SHP77 (cell line): ENCODE measurements around the gene XRRA1.
"Not testable (repeated sequence)": the region's sequence is repeated elsewhere in the genome, so short reads cannot be mapped to it uniquely, and the experiment has no call there.

Experiments used
- DNase-seq, 2 experiments: peaks; one replicate each; lab custom pipeline; 2025; lab: John Stamatoyannopoulos, UW

The XRRA1 gene, protein sequence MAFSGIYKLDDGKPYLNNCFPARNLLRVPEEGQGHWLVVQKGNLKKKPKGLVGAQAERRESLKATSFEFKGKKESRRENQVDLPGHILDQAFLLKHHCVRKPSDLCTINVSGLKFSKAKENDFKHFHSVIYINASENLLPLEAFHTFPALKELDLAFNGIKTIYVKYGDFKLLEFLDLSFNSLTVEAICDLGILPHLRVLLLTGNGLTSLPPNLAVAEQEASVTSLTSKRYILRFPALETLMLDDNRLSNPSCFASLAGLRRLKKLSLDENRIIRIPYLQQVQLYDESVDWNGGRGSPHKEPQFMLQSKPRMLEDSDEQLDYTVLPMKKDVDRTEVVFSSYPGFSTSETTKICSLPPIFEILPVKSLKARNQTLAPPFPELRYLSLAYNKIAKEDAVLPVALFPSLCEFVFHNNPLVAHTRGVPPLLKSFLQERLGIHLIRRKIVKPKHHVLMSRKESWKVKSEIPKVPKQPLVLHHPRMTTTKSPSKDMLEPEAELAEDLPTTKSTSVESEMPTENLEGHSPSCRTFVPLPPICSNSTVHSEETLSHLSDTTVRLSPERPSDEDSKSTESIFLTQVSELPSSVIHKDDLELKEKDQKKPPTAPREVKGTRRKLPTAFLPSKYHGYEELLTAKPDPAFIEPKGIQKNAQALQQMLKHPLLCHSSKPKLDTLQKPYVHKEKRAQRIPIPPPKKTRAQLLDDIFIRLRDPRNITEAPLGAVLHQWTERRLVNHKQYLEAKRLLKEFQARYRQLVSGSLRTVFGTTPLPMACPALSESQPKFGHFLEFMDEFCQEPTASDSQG

DNA sequence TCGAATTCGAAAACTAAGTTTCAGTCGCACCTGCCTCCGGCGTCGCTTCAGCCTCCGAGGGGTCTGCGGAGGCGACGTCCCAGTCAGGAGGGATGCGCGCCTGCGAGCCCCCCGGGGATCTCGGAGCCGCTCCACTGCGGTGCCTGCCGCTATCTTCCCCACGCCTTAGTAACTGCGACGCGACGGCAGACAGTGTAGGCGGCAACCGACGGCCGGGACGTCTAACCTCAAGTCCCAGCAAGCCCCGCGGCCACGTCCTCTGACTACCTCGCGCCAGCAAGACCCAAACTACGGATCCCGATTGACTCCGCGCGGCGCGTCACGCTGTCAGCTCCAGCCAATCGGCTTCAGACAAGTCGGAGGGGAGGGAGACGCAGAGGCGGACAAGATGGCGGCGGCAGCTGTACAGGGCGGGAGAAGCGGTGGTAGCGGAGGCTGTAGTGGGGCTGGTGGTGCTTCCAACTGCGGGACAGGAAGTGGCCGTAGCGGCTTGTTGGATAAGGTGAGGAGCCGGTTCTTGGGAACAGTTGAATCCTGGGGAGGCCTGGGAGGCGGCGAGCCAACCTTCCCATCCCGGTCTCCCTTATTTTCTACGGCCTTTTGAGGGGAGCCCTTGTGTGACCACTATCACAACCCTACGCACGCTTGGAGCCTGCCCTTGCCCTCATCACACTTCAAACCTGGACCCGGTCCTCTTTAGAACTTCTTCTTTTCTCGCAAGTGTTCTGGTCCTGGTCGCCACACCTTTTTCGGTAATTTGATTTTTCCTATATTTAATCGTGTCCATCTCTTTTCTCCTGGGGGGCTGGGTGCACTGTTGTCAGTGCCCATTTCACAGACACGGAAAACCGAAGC lies at the start of gene XRRA1, which contains the start of gene SPCS2:
Gene XRRA1 (minus strand): TSS at position 194 of the 855 bp plus-strand sequence. CDS start 8,213 bp downstream, outside the sequence.
Gene SPCS2 (plus strand): TSS at position 369 of the 855 bp plus-strand sequence. CDS start 20 bp downstream, at position 389.
- DNase-seq: peak; percentile 99 to 100

DNA sequence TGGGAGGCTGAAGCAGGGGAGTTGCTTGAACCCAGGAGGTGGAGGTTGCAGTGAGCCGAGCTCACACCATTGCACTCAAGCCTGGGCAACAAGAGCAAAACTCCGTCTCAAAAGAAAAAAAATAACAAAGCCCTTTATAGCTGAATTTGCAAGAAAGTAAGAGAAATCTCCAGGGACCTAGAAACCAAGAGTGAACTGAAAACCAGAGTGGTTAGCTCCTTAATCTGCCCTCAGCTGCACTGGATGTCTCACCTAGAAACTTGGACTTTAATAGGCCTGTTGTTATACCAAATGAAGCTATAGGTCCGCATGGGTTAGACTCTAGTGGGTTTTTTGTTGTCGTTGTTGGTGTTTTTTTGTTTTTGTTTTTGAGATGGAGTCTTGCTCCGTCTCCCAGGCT lies 44.0 kb upstream of the XRRA1 start:
- DNase-seq: no peak

DNA sequence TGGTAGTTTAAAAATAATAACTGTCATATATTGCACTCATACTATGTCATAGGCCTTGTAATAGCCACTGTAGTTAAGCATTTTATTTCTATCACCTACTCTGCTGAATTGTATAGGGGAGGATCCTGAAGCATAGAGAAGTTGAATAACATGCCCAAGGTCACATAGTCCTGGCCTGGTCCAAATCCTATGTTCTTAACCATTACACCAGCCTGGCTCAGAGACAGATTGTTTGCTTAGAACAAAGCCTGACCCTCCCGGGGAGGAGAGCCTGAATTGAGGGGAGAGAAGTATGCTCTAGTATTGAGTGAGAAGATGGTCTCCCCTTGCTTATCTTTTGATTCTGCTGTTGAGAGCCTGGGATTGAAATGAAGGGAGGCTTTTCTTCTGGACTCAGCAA lies 42.0 kb upstream of the XRRA1 start:
- DNase-seq: no peak

DNA sequence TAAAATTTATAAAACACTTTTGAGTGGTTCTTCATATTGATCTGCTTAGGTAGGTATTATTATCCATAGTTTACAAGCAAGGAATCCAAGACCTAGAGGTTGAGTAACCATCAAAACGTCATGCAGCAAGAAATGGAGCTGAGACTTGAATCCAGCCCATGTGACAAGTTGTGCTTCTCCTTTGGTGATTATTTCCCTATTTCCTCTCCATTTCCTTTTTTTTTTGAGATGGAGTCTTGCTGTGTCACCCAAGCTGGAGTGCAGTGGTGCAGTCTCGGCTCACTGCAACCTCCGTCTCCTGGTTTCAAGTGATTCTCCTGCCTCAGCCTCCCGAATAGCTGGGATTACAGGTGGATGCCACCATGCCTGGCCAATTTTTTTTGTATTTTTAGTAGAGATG lies 41.3 kb upstream of the XRRA1 start:
- DNase-seq: not testable (repeated sequence)

DNA sequence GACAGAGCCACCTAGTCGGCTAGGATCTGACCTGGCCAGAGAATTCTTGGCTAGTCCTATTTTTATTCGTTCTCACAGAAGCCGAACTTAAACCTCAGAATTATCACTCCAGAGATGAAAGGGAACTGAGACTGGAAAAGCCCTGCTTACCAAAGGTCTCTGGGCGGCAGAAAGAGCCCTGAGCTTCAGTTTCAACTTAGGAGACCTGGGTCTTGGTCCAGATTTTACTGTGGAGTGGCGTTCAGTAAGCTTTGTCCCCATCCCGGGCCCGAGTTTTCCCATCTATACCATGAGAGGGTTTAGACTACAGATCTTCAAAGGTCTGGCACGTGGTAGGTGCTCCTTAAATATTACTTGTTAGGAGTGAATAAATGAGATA lies 40.4 kb upstream of the XRRA1 start:
- no peak for DNase-seq

DNA sequence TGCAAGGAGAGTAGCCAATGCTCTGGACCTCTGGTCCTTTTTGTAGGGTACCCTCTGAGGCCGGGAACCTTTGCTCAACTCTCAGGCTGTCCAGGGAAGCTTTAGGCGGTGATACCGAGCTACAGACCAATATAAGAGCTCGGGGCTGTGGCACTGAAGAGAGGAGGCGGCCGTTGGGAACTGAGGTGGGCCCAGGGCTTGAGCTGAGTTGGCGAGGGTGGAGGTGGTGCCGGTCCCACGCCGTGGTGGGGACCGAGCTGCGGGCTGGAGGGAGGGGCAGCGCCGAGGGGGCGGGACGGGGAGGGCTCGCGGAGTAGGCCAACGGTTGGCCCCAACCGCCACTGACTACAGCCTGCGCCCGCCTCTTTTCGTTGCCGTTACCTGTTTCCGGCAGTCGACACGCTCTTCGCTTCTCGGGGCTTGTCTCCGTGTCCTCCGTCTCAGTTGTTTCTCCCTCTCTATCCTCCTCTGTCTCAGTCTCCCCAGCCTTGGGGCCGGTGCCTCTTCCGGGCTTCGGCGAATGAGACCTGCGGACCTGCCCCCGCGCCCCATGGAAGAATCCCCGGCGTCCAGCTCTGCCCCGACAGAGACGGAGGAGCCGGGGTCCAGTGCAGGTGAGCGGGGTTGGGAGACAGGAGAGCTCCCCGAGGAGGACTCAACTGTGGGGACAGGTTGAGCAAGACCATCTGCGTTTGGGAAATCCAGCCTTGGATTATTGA lies 39.8 kb upstream of the XRRA1 start, which contains the start of gene NEU3:
Gene NEU3 (plus strand): TSS at position 393 of the 719 bp plus-strand sequence. CDS start 128 bp downstream, at position 521.
- peak; percentile 93 to 94 for DNase-seq

DNA sequence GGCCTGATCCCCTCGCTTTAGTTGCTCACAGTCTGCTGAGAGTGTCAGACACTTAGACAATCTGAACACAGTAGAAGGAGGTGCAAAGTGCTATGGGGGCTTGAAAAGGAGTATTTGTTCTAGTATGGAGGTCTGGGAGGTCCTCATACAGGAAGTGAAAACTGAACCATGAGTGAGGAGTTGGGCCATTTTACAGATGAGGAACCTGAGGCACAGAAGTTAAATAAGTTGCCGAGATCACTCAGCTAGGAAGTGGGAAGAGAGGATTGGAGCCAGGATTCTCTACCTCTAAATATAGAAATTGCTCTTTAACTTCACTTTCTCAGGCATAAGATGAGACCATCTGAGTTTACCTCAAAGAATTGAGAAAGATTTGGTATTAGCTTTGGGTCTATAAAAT lies 35.8 kb upstream of the XRRA1 start:
- DNase-seq: no peak

DNA sequence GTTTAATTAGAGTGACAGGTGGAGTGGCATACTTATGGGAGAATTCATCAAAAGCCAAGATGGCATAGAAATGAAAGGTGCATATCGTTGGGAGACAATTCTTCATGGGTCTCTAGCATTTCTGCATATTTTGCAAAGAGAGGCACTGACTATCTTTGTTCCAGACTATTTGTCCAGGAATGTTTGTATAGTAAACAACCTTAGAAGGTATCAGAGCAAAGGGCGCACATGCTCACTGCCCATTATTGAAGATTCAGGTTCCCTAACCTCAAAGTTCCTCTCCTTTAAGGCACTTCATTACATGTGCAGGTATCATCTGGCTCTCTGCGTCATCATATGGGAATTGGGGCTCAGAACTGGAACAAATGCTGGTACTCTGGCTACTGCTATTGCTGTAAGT lies 35.2 kb upstream of the XRRA1 start:
- no peak for DNase-seq

DNA sequence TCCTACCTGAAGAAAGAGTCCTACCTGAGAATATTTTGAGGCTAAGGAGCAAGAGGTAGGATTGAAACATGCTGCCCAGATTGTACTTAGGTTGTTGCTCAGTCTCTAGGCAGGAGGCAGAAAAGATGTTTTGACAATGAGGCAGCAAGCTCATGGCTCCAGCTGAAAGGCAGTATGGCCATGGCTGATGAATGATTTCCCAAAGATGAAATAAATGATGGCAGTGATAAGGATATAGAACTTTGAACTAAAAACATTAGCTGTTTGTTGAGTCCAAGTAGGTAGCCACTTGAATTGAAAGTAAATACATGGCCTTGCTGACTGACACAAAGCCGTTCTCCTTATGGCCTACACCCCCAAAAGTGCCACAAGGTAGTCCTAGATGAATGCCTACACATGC lies 33.0 kb upstream of the XRRA1 start:
- DNase-seq: no peak

DNA sequence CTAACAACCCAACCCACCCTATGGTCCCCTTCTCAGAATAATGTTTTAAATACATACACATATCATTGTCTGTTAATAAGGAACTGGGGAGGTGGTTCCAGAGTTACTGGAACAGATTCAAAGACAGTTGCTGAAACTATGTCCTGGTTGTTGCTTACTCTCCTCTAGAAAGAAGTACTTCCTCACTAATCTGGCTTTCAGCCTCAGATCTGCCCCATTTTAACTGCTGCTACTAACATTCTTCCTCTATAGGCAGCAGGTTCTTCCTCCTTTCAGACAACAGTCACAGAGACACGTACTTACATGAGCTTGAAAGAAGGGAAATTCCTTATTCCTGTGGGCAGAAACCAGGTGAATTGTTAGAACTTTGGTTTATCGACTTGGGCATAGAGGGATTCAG lies 31.7 kb upstream of the XRRA1 start:
- DNase-seq: no peak

DNA sequence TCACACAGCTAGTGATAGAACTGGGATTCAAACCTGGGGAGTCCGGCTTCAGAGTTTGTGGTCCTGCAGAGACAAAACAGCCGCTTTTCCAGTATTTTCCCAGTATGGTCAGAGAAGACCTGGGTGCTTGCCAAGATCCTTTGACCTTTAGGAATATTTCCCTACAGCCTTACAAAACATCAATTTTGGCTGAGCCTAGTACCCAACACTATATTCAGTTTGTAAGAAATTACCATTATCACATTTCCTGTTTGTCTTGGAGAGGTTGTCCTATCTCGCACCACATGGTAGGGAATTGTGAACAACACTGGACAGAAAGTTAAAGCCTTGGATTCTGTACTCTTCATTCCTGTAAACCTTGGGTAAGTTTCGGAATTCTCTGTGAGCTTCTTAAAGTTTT lies 29.1 kb upstream of the XRRA1 start:
- DNase-seq: no peak

DNA sequence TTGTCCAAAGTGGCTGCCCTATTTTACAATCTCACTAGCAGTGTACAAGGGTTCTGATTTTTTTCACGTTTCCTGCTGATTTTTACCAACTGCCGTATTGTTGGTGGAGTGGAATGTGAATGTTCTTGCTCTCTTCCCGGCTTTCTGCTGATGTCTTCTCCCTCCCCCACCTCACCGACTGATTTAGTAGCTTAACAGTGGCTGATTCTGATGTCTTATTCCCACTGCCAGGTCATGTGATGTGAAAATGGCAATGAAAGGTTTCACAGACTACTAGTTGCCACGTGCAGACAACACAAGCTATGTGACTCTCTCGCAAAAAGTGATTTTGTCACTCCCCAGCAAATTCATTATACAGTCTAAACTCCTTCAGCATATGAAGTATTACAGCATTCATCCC lies 22.5 kb upstream of the XRRA1 start:
- DNase-seq: no peak

DNA sequence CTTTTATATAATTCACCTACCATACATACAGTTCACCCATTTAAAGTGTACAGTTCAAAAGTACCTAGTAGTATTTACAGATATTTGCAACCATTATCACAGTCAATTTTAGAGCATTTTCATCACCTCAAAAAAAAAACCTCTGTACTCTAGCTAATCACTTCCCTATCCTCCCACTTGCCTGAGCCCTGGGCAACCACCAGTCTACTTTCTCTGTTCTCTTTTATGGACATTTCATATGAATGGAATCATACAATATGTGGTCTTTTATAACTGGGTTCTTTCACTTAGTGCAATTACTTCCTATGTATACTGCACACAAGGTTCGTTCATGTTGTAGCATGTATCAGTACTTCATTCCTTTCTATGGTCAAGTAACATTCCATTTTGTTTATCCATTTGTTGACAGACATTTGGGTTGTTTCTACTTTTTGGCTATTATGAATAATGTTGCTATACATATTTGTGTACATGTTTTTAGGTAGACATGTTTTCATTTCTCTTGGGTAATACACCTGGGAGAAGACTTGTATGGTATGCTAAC lies 22.0 kb upstream of the XRRA1 start:
- no peak for DNase-seq

DNA sequence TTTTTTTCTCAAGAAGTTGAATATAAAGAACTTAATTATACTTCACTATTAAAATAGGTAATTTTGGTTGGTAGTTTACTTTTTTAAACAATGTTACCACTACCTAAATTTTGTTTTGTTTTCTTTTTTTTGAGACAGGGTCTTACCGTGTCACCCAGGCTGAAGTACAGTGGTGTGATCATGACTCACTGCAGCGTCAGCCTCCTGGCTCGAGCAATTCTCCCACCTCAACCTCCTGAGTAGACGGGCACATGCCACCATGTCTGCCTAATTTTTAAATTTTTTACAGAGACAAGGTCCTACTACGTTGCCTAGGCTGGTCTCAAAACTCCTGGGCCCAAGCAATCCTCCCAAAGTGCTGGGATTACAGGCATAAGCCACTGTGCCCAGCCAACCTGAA lies 17.8 kb upstream of the XRRA1 start:
- no peak for DNase-seq

DNA sequence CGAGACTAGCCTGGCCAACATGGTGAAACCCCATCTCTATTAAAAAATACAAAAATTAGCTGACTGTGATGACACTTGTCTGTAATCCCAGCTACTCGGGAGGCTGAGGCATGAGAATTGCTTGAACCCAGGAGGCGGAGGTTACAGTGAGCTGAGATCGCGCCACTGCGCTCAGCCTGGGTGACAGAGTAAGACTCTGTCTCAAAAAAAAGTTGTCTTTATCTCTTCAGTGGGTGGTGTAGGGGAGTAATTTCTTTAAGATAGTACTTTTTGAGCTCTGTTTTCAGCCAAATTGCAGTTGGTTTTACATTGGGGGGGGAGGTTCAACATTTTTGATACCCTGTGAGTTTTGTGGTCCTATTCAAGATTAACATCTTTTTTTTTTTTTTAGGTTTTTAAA lies 11.2 kb upstream of the XRRA1 start:
- DNase-seq: not testable (repeated sequence)

DNA sequence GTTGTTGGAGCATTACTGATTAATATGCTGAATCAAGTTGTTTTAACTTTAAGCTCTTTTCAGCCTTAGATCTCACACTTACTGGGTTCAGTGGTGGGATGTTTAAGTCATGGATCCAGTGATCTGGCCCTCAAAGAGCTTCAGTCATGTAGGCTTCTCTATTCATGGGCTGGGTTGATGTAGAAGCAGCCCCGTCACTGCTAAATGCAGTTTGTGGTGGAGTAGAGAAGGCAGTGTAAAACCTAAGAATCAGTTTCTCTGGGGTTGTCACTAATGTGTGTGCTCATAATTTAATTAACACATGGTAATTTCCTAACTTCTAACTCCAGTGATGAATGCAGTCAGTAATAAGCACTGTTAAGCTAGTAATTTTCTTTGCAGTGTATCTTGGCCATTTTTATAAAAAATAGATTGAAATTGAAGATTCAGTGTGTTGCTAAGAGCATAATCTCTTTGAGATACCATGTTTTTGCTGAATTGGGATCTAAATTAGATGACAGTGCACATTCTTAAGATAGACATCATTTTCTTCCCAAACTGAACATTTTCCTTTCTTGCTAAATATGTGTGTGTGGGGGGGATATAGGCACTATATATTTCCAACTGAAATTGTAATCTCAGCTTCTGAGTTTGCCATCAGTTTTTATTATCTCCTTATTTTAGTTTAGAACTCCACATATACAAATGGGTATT lies 9.2 kb upstream of the XRRA1 start:
- DNase-seq: no peak

DNA sequence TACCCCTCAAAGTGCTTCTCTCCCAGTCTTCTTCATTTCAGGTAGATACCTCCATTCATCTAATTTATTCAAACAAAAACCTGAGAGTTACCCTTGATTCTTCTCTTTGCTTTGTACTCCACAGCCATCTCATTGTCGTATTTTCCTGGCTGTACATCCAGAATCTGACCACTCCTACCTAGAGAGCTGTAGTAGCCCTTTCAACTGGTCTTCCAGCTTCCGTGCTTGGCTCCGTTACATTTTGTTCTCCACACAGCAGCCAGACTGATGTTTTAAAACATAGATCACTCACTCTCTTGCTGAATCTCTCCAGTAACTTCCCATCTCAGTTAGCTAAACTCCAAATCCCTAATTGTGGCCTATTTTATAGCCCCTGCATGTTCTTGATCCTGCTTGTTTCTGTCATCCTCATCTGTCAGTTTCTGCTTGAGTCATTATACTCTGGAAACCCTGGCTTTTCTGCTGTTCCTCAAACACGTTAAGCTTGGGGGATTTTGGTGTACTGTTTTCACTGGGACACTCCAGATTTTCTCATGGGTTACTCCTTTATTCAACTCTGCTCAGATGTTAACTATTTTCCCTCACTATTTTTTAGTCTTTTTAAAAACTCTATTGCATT lies 7.6 kb upstream of the XRRA1 start:
- no peak for DNase-seq

DNA sequence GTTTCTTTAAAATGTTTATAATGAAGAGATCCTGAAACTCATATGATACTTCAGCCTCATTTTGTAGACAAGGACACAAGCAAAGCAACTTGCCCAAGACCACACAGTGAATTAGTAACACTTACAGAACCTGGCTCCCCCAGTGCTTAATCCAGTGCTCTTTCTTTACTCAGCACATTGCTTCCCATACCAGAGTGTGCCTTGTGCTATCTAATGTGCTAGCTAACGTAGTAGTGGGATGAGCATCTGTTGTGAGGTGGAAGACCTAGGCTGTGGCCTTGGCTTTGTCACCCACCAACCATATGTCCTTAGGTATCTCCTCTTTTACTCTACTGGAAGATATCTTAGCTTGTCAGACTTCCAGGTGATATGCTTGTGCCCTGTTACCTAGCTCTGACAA lies 5.3 kb upstream of the XRRA1 start:
- no peak for DNase-seq

DNA sequence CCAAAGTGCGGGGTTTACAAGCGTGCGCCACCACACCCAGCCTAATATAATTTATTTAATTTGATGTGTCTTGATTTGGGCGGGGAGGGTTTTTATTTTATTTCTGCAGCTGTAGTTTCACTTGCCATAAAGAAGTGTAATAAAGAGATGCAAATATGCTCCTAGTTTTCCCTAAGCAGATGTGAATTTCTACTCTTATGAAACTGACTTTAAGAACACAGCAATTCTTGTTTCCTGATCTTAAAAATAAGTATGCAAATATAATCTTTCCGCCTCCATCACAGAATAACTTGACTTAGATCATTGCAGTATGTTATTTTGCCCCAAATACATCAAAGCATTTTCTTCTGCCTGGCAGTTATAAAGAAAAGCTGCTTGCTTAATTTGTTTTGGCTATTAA lies 4.6 kb upstream of the XRRA1 start:
- DNase-seq: no peak

DNA sequence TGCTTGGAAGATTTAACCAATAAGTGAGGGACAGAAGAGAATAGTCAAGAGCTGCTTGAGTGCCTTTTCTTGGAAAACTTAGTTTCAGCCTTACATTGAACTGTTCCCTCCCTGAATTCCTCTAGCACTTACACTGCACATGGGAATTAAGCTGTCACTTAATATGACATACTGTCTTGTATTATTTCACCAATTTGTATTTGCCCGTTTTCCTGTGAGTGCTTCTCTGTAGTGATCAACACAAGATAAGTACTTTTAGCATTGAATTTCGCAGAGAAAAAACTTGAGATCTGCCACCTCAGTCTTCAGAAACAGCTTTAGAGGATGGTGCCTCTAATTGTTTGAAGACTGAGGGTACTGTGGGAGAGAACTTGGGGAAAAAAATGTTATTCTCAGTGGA lies 3.9 kb upstream of the XRRA1 start:
- no peak for DNase-seq
